AG09309 (cell line): ENCODE data around the gene NF1.

Experiments used
- DNase-seq: peaks from one replicate; pipeline ENCODE4 v3.0.0-alpha.2; 2010; ENCODE audit warnings: low read depth
- H3K4me3 ChIP-seq: 2 replicates; pipeline ENCODE4 v1.5.1; 2011; ENCODE audit warnings: mild to moderate bottlenecking, low read depth, low read length, moderate library complexity; ENCODE audit not compliant: control insufficient read depth
- TF ChIP-seq, protein P1 (sequence below): IDR thresholded peaks from 2 replicates; pipeline ENCODE4 v1.5.1; 2011; ENCODE audit warnings: mild to moderate bottlenecking, low read depth, low read length, inconsistent platforms; ENCODE audit not compliant: insufficient read depth, control insufficient read depth; ENCODE audit errors: missing control alignments

Gene NF1

DNA sequence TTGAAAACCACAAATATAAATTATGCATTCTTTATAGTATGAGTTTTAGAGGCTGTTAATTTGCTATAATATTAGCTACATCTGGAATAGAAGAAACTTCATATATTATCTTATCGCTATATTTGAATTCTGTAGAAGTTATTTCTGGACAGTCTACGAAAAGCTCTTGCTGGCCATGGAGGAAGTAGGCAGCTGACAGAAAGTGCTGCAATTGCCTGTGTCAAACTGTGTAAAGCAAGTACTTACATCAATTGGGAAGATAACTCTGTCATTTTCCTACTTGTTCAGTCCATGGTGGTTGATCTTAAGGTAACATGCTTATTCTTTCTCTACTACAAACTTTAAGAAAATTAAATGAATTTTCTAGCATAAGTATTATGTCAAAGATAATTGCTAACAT, 105.5 kb downstream of the NF1 start:
- TF ChIP-seq, protein P1, sequence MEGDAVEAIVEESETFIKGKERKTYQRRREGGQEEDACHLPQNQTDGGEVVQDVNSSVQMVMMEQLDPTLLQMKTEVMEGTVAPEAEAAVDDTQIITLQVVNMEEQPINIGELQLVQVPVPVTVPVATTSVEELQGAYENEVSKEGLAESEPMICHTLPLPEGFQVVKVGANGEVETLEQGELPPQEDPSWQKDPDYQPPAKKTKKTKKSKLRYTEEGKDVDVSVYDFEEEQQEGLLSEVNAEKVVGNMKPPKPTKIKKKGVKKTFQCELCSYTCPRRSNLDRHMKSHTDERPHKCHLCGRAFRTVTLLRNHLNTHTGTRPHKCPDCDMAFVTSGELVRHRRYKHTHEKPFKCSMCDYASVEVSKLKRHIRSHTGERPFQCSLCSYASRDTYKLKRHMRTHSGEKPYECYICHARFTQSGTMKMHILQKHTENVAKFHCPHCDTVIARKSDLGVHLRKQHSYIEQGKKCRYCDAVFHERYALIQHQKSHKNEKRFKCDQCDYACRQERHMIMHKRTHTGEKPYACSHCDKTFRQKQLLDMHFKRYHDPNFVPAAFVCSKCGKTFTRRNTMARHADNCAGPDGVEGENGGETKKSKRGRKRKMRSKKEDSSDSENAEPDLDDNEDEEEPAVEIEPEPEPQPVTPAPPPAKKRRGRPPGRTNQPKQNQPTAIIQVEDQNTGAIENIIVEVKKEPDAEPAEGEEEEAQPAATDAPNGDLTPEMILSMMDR: no peak
- DNase-seq: no peak
- no peak overlapping the region for H3K4me3 ChIP-seq

DNA sequence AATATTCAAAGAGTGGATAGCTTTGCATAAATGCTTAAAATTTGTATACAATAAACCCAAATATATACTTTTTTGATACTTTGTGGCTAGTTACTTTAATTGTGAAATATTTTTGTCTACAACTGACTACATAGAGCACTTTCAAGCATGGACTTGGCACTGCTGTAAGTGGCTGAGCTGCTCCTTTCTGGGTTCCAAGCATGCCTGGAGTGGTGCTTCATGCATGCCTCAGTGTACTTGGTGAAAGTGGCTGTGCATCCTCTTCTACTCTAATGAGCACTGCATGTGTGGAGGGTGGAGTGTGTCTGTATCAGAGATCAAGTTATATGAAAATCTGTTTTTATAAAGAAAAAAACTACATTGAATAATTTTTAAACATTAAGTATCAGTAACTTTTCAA, 108.2 kb downstream of the NF1 start:
- no peak overlapping the region for H3K4me3 ChIP-seq
- TF ChIP-seq, protein P1: no peak
- DNase-seq: no peak

DNA sequence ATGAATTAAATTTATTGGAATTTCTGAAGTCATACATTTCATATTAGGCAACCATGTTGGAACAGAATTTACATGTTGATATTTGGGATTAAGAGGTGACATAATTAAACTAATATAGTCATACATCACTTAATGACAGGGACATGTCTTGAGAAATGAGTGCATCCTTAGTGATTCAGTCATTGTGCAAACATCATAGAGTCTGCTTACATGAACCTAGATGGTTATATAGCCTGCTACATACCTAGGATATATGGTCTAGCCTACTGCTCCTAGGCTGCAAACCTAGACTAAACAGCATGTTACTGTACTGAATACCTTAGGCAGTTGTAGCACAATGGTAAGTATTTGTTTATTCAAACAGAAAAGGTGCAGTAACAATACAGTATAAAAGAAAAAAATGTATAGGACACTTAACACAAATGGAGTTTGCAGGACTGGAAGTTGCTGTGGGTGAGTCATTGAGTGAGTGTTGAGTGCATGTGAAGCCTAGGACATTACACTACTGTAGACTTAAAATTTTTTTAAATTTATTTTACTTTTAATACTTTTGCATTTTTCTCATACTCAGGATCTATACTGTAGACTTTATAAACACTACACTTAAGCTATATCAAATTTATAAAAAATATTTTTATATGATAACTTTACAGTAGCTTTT, 116.7 kb downstream of the NF1 start:
- TF ChIP-seq, protein P1: no peak

DNA sequence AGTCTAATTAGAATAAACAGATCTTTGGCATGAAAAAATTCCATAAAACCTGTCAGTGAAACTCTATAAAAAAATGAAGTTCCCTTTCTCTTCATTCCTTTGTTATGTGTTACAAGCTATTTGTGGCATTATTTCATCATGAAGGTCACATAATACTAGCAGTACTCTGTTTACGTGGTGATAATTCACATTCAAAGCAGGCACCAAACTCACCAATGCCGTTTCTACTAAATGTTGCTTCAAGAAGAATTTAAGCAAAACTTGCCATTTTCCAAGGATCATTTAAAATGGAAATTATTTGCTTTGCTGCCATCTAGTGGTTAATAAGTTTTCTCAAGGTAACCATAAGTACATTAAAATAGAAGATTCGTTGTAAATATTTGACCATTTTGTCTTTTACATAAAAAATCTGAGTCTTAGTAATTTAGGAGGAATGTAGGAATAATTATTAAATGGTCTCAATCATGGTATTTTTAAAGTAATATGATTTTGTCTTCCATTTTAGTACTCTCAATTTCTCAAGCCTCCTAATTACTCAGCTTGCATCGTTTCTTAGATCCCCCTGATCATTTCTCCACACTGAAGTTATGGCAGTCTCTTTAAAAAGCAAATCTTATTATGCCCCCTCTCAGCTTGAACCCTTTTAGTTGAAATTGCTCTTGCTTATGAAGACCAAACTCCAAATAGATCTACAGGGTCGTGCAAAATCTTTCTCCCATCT, 121.4 kb downstream of the NF1 start:
- H3K4me3 ChIP-seq: no peak overlapping the region
- peak; percentile 98 for DNase-seq
- TF ChIP-seq, protein P1: peak; percentile 16

More for the DNA sequence above, 116.7 kb downstream of the NF1 start:
- H3K4me3 ChIP-seq: no peak overlapping the region
- no peak for DNase-seq

DNA sequence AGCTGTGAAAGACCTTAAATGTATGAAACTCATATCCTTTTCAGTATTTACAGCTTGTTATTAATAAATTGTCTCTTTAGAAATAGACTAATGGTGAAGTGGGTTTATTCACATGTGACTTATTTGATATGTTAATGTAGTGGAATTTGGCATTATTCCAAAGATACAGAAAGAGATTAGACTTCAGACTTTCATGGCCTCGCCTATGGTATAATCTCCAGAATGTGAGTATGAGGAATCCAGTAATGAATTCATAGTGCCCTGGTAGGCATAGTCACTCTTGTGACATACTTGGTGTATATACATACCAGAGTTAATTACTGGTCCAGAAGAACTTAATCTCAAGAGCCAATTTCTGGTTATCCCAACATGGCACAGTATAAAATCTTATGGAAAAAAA, 129.6 kb downstream of the NF1 start:
- TF ChIP-seq, protein P1: no peak
- H3K4me3 ChIP-seq: no peak overlapping the region
- no peak for DNase-seq

DNA sequence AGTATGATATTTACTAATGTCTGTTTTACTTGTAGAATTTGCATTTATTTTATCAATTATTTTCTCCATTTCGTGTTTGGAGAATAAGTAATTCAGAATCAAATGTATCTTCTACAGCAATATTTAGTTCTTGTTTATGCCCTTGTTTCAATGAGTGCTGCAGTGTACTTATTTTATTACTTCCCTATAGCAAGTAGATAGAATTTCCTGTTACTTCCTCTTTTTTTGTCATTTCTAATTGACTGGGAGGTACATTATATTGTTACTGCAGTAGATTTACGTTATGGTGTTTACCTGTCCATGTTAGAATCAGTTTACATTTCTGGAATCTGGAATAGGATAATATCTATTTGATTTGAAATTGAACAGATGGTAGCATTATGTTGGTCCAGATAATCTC, 131.1 kb downstream of the NF1 start:
- no peak for DNase-seq
- no peak overlapping the region for H3K4me3 ChIP-seq
- TF ChIP-seq, protein P1: no peak
